ENCODE results near the gene CFAP53. TPM values are rescaled to one million over a fixed set of nuclear protein-coding genes. Genes with fewer than 3 reads are reported as not detected.
A peak's percentile ranks its signal among the peaks of the same experiment; 100 is the strongest.

Gene CFAP53
- total RNA-seq, 3 donors from 2014 or later (not counting 1 experiment from before 2014, with no cell fraction given), result 0.20 to 0.24 (median 0.20) TPM

DNA sequence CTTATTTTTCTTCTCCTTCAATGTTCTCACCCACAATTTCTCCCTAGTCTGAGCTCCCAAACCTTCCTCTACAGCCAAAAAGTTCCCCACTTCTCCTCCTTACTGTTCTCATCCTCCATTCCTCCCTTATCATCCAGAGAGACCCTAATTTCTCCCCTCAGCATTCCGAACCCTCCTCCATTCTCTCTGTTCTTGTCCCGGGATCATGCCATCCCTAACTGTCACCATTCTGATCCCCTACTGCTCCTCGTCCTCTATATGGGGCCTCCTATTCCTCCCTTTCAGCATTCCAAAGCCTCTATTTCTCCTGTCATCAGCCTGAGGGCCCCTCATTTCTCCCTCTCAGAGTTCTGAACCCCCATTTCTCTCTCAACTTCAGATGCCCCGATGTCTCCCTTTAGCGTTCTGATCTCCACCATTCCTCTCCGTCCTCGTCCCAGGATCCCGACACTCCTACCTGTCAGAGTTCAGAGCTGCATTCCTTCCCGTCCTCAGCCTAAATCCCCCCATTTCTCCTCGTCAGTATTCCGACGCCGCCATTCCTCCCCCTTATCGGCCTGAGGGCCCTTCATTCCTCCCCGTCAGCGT is 14.5 kb upstream of the CFAP53 start:
- 4% methylated on average over 16 of the region's 16 CpGs for WGBS (ENCODE audit: insufficient coverage)
- Histone ChIP-seq H3K27me3 (ENCODE audit: control insufficient read depth, insufficient read depth, low read length) (no peaks in the 10 kb centered on the region), H3K27ac (ENCODE audit: low read length) (peak overlapping the region; percentile 92), H3K36me3 (ENCODE audit: control insufficient read depth, insufficient read depth, low read length) (peaks cover 42% of the 10 kb centered on the region), H3K9me3 (ENCODE audit: control insufficient read depth, insufficient read depth, low read length) (no peaks in the 10 kb centered on the region), H3K4me1 (ENCODE audit: control insufficient read depth, insufficient read depth, low read length) (peaks cover 28% of the 10 kb centered on the region), H3K4me3 (ENCODE audit: low read length) (peak overlapping the region; percentile 89)
- Mint-ChIP-seq H3K27ac (peak overlapping the region; percentile 92 to 99), H3K9me3 (no peaks in the 10 kb centered on the region), H3K4me3 (peak overlapping the region; percentile 94), H3K4me1 (peaks cover 27 to 69% of the 10 kb centered on the region in 2 donors), H3K27me3 (ENCODE audit: low read depth in 2 of 2) (no peaks in the 10 kb centered on the region), H3K36me3 (no peaks in the 10 kb centered on the region)
- no peak for DNase-seq
- intact Hi-C loops (cut with micrococcal nuclease), result loop anchor here (1.0 to 10.0 kb wide), 5 partner anchors 14 to 788 kb away; partner anchors contain the start of genes ACAA2, CFAP53, ELAC1 and ME2
- TF ChIP-seq CTCF (IDR thresholded peaks at IDR 0.05), result no peak
- ATAC-seq, result no peak

- no peaks in the 10 kb centered on the region for H3K9me3 Mint-ChIP-seq
- intact Hi-C loops (cut with micrococcal nuclease), result loop anchor here (5.0 to 10.0 kb wide), 4 partner anchors 467 to 787 kb away; partner anchors contain the start of genes ACAA2, ELAC1, ME2 and RPL17
- H3K27ac Mint-ChIP-seq, result peak overlapping the region; percentile 92 to 99
- no peaks in the 10 kb centered on the region for H3K27me3 ChIP-seq (ENCODE audit: control insufficient read depth, insufficient read depth, low read length)
- H3K27me3 Mint-ChIP-seq (ENCODE audit: low read depth in 2 of 2), result no peaks in the 10 kb centered on the region
- WGBS (ENCODE audit: insufficient coverage), result 97% methylated on average over 6 of the region's 7 CpGs
- H3K4me3 Mint-ChIP-seq, result peak overlapping the region; percentile 94
- TF ChIP-seq CTCF (IDR thresholded peaks at IDR 0.05), result no peak
- H3K36me3 ChIP-seq (ENCODE audit: control insufficient read depth, insufficient read depth, low read length), result peaks cover 48% of the 10 kb centered on the region
- no peak overlapping the region for H3K4me3 ChIP-seq (ENCODE audit: low read length)
- peaks cover 27 to 65% of the 10 kb centered on the region in 2 donors for H3K4me1 Mint-ChIP-seq
- H3K36me3 Mint-ChIP-seq, result no peaks in the 10 kb centered on the region
- H3K4me1 ChIP-seq (ENCODE audit: control insufficient read depth, insufficient read depth, low read length), result peaks cover 25% of the 10 kb centered on the region
- ATAC-seq, result no peak
- no peak overlapping the region for H3K27ac ChIP-seq (ENCODE audit: low read length)
- H3K9me3 ChIP-seq (ENCODE audit: control insufficient read depth, insufficient read depth, low read length), result no peaks in the 10 kb centered on the region
- no peak for DNase-seq
Measured at GRCh38 chr18:50279752-50280151, 13.5 kb upstream of the CFAP53 start.

DNA sequence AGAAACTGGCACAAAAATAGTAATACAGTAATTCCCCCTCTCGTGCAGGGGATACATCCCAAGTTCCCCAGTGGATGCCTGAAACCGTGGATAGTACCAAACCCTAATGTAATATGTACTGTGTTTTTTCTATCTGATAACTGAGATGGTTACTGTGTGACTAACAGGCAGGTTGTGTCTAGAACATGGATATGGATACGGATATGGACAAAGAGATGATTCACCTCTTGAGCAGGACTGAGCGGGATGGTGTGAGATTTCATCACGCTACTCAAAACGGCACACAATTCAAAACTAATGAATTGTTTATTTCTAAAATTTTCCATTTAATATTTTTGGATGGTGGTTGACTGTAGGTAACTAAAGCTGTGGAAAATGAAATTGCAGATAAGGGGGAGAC is 11.6 kb upstream of the CFAP53 start:
- peaks cover 31% of the 10 kb centered on the region for H3K4me1 ChIP-seq (ENCODE audit: control insufficient read depth, insufficient read depth, low read length)
- no peak overlapping the region for H3K27ac Mint-ChIP-seq
- H3K27ac ChIP-seq (ENCODE audit: low read length), result no peak overlapping the region
- H3K36me3 Mint-ChIP-seq, result no peaks in the 10 kb centered on the region
- no peaks in the 10 kb centered on the region for H3K9me3 ChIP-seq (ENCODE audit: control insufficient read depth, insufficient read depth, low read length)
- no peak overlapping the region for H3K4me3 ChIP-seq (ENCODE audit: low read length)
- H3K4me1 Mint-ChIP-seq, result peaks cover 27 to 58% of the 10 kb centered on the region in 2 donors
- no peaks in the 10 kb centered on the region for H3K9me3 Mint-ChIP-seq
- DNase-seq (no peak), ATAC-seq (no peak)
- TF ChIP-seq CTCF (IDR thresholded peaks at IDR 0.05), result no peak
- intact Hi-C loops (cut with micrococcal nuclease), result no loop called here
- H3K4me3 Mint-ChIP-seq, result no peak overlapping the region
- peaks cover 54% of the 10 kb centered on the region for H3K36me3 ChIP-seq (ENCODE audit: control insufficient read depth, insufficient read depth, low read length)
- WGBS (ENCODE audit: insufficient coverage), result 100% methylated on average over 3 of the region's 6 CpGs
- H3K27me3 ChIP-seq (ENCODE audit: control insufficient read depth, insufficient read depth, low read length), result no peaks in the 10 kb centered on the region
- H3K27me3 Mint-ChIP-seq (ENCODE audit: low read depth in 2 of 2), result no peaks in the 10 kb centered on the region

DNA sequence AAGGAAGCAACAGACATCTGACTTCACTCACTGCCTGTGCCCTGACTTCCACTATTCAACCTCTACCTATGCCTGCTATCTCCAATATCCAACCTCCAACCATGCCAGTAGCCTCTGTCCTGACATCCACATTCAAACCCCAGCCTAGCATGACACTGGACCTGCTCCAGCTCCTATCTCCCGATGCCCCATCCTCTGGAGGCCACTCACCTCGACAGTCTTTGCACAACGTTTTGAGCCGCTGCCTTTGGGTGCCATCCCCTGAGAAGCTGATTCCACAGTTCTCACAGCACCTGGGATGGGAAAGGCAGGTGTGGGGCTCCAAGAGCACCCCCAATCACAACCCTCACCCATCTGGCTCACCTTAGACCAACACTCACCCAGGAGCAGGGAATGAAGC is 10.2 kb upstream of the CFAP53 start:
- no peaks in the 10 kb centered on the region for H3K27me3 ChIP-seq (ENCODE audit: control insufficient read depth, insufficient read depth, low read length)
- H3K4me3 Mint-ChIP-seq, result no peak overlapping the region
- H3K9me3 ChIP-seq (ENCODE audit: control insufficient read depth, insufficient read depth, low read length), result no peaks in the 10 kb centered on the region
- no peak overlapping the region for H3K27ac Mint-ChIP-seq
- H3K4me3 ChIP-seq (ENCODE audit: low read length), result no peak overlapping the region
- no peak for TF ChIP-seq CTCF (IDR thresholded peaks at IDR 0.05)
- ATAC-seq, result no peak
- H3K36me3 ChIP-seq (ENCODE audit: control insufficient read depth, insufficient read depth, low read length), result peaks cover 65% of the 10 kb centered on the region
- H3K9me3 Mint-ChIP-seq, result no peaks in the 10 kb centered on the region
- no peak overlapping the region for H3K27ac ChIP-seq (ENCODE audit: low read length)
- 93% methylated on average over 4 of the region's 4 CpGs for WGBS (ENCODE audit: insufficient coverage)
- no peaks in the 10 kb centered on the region for H3K27me3 Mint-ChIP-seq (ENCODE audit: low read depth in 2 of 2)
- peaks cover 25 to 48% of the 10 kb centered on the region in 2 donors for H3K4me1 Mint-ChIP-seq
- no peaks in the 10 kb centered on the region for H3K36me3 Mint-ChIP-seq
- peaks cover 26% of the 10 kb centered on the region for H3K4me1 ChIP-seq (ENCODE audit: control insufficient read depth, insufficient read depth, low read length)
- intact Hi-C loops (cut with micrococcal nuclease), result no loop called here
- no peak for DNase-seq

Measured in natural killer cell (primary cell).